B cell (primary cell): ENCODE data around the gene C12orf56.

Experiments
- EZH2 ChIP-seq: IDR thresholded peaks from 2 replicates; pipeline ENCODE4 v1.6.1; 2012; ENCODE audit warnings: borderline replicate concordance, low read depth, mild to moderate bottlenecking, moderate library complexity, low read length; ENCODE audit not compliant: insufficient read depth, poor library complexity, severe bottlenecking
- TF ChIP-seq, protein P1 (sequence below): fragments of 200-600 bp; IDR thresholded peaks from one replicate; pipeline ENCODE4 v1.8.0; 2022; ENCODE audit warnings: antibody characterized with exemption, mild to moderate bottlenecking

- TF ChIP-seq, protein P1, sequence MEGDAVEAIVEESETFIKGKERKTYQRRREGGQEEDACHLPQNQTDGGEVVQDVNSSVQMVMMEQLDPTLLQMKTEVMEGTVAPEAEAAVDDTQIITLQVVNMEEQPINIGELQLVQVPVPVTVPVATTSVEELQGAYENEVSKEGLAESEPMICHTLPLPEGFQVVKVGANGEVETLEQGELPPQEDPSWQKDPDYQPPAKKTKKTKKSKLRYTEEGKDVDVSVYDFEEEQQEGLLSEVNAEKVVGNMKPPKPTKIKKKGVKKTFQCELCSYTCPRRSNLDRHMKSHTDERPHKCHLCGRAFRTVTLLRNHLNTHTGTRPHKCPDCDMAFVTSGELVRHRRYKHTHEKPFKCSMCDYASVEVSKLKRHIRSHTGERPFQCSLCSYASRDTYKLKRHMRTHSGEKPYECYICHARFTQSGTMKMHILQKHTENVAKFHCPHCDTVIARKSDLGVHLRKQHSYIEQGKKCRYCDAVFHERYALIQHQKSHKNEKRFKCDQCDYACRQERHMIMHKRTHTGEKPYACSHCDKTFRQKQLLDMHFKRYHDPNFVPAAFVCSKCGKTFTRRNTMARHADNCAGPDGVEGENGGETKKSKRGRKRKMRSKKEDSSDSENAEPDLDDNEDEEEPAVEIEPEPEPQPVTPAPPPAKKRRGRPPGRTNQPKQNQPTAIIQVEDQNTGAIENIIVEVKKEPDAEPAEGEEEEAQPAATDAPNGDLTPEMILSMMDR, result no peak
- no peak for TF ChIP-seq EZH2
Observed at GRCh38 chr12:64387197-64387816, 3.3 kb downstream of the C12orf56 start.
